RWPE1 (cell line): ENCODE data around the gene RFK.

Experiments
- CTCF ChIA-PET: fragments of 350-600 bp; sonication (Branson Sonifier 250); formaldehyde crosslinking; extraction: SDS; loops from one replicate; lab custom pipeline; 2021; lab: Yijun Ruan, JAX
- POLR2A ChIA-PET: fragments of 400-600 bp; formaldehyde crosslinking; extraction: SDS; loops from one replicate; lab custom pipeline; 2020; ENCODE audit warnings: antibody characterized with exemption; ENCODE audit not compliant: low non-redundant PET; lab: Yijun Ruan, JAX
- DNase-seq: peaks from one replicate; pipeline ENCODE4 v3.0.0; 2012; ENCODE audit warnings: low spot score
- H3K27ac ChIP-seq: fragments of 450-650 bp; 2 replicates; pipeline ENCODE4 v1.5.1; 2017
- CTCF ChIP-seq: fragments of 450-650 bp; conservative IDR thresholded peaks from 2 replicates; pipeline ENCODE4 v1.5.1; 2017; ENCODE audit warnings: low read depth, mild to moderate bottlenecking

RFK gene

DNA sequence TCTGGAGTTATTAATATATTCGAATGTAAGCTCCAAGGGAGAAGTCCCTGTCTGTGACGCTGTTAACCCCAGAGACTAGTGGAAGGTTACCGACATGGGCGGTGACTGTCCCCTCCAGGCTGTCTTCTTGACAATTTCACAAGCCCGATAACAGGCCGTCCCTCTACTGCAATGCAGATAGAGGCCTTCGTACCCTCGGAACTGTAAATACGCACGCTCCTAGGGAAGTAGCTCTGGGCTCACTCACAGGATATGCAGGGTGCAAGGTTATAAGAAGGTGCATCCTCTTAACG lies 680 bp upstream of the RFK start:
- peak; percentile 34 for DNase-seq
- no peak for TF ChIP-seq CTCF
- CTCF ChIA-PET = interaction anchor here (0.6 to 2.1 kb wide), 4 partner anchors 11 to 769 kb away, joined by 3 to 13 read pairs (median 4); no protein-coding TSS in a partner anchor
- POLR2A ChIA-PET = interaction anchor here (1.0 kb wide), 1 partner anchor 312 kb away, joined by 3 read pairs; no protein-coding TSS in a partner anchor
- H3K27ac ChIP-seq = peak overlapping the region; percentile 89

- POLR2A ChIA-PET = no interaction called here
- no peak overlapping the region for H3K27ac ChIP-seq
- no peak for TF ChIP-seq CTCF
- no peak for DNase-seq
- CTCF ChIA-PET = no interaction called here
These were observed 3.6 kb downstream of the RFK start for GRCh38 chr9:76390656-76391055.

GRCh38 chr9:76379494-76379893 lies 14.7 kb downstream of the RFK start:
- ChIA-PET POLR2A (no interaction called here), CTCF (interaction anchor here (0.7 to 1.8 kb wide), 2 partner anchors 14 to 16 kb away, joined by 6 read pairs; partner anchors contain the start of gene RFK)
- H3K27ac ChIP-seq = no peak overlapping the region
- DNase-seq = peak; percentile 83
- TF ChIP-seq CTCF = no peak

DNA sequence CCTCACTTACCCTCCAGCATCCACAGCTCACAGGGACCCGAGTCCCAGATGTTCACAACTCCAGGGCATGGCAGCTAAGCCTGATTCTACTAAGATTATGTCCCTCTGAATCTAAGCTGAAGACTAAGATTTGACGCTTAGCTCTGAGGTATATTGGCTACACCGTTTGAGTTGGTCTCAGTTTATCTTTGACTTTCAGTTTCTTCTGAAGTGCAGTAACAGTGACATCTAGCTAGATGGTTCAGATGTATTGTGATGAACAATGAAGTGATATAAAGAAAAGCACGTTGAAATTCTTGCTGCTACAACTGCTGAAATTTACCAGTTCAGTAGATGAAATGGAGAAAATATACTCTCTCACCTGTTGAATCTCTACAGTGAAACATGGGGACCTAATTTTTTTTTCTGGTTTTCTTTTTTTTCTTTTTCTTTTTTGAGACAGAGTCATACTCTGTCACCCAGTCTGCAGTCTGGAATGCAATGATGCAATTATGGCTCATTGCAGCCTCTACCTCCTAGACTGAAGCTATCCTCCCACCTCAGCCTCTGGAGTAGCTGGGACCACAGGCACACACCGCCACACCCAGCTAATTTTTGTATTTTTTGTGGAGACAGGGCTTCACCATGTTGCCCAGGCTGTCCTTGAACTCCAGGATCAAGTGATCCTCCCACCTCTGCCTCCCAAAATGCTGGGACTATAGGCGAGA lies 15.7 kb downstream of the RFK start:
- no peak for DNase-seq
- ChIA-PET CTCF (interaction anchor here (0.7 to 1.8 kb wide), 3 partner anchors 15 to 1301 kb away, joined by 3 to 6 read pairs (median 3); partner anchors contain the start of gene RFK), POLR2A (no interaction called here)
- TF ChIP-seq CTCF = no peak
- no peak overlapping the region for H3K27ac ChIP-seq

DNA sequence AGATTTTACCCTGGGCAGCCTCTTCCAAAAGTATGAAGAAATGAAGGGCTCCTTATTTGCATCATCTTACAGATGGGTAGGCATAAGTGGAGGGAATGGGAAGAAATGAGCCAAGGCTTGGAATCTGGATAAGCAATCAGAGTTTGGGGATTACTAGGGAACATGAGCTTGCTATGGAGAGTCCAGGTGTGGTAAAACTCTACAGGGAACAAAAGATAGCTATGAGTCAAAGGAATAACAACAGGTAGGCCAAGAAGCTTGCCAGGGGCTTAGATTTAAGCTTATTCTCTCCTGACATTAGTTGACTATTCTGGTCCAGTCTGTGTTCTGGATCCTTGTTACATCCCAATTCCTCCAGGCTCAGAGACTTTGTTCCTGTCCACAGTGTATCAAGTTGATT lies 16.4 kb downstream of the RFK start:
- H3K27ac ChIP-seq = no peak overlapping the region
- CTCF ChIA-PET = interaction anchor here (0.7 to 1.8 kb wide), 2 partner anchors 16 to 430 kb away, joined by 3 to 6 read pairs; partner anchors contain the start of gene RFK
- DNase-seq = no peak
- no peak for TF ChIP-seq CTCF
- POLR2A ChIA-PET = no interaction called here

- DNase-seq = peak; percentile 83
- ChIA-PET POLR2A (no interaction called here), CTCF (interaction anchor here (0.6 kb wide), 1 partner anchor 9 kb away, joined by 3 read pairs; no protein-coding TSS in a partner anchor)
- H3K27ac ChIP-seq = no peak overlapping the region
- TF ChIP-seq CTCF = no peak
These were observed 19.3 kb downstream of the RFK start for GRCh38 chr9:76374783-76375559.
